OCI-LY1 (cell line): Measurements from ENCODE around the gene ASCC2.
A peak's percentile ranks its signal among the peaks of the same experiment; 100 is the strongest.

Experiments
- H2AFZ ChIP-seq: fragments of 200-600 bp; sonication (generic), shearing (Covaris generic); 2 replicates; pipeline ENCODE4 v1.6.0; 2014; ENCODE audit warnings: antibody characterized with exemption, mild to moderate bottlenecking, low read length
- H3F3A ChIP-seq: fragments of 200-600 bp; sonication (generic), shearing (Covaris generic); 2 replicates; pipeline ENCODE4 v1.6.0; 2014; ENCODE audit warnings: mild to moderate bottlenecking, antibody characterized with exemption, low read length, moderate library complexity; ENCODE audit not compliant: insufficient read depth
- H3K27ac ChIP-seq: fragments of 200-600 bp; sonication (generic); 2 replicates; pipeline ENCODE4 v1.5.1; 2014; ENCODE audit warnings: low read length, mixed run types, mild to moderate bottlenecking, low read depth; ENCODE audit not compliant: poor library complexity, severe bottlenecking
- H3K27me3 ChIP-seq: fragments of 200-600 bp; sonication (generic); 2 replicates; pipeline ENCODE4 v1.6.0; 2014; ENCODE audit warnings: antibody characterized with exemption, mild to moderate bottlenecking, low read length, moderate library complexity; ENCODE audit not compliant: insufficient read depth
- H3K36me3 ChIP-seq: fragments of 200-600 bp; sonication (generic); 2 replicates; pipeline ENCODE4 v1.6.1; 2014; ENCODE audit warnings: mild to moderate bottlenecking, antibody characterized with exemption, low read length, moderate library complexity, mixed read lengths; ENCODE audit not compliant: insufficient read depth
- H3K4me1 ChIP-seq: fragments of 200-600 bp; sonication (generic); 2 replicates; pipeline ENCODE4 v1.5.1; 2014; ENCODE audit warnings: mild to moderate bottlenecking, low read length, moderate library complexity; ENCODE audit not compliant: insufficient read depth, severe bottlenecking
- H3K4me2 ChIP-seq: fragments of 200-600 bp; sonication (generic), shearing (Covaris generic); 2 replicates; pipeline ENCODE4 v1.6.1; 2014; ENCODE audit warnings: low read length
- H3K4me3 ChIP-seq: fragments of 200-600 bp; sonication (generic); 2 replicates; pipeline ENCODE4 v1.5.1; 2014; ENCODE audit warnings: low read length, low read depth, mild to moderate bottlenecking, mixed read lengths; ENCODE audit not compliant: poor library complexity, severe bottlenecking
- H3K79me2 ChIP-seq: fragments of 200-600 bp; shearing (Covaris generic); 2 replicates; pipeline ENCODE4 v1.6.1; 2016; ENCODE audit warnings: mixed run types, low read length, mixed read lengths; ENCODE audit not compliant: insufficient read depth
- H3K9ac ChIP-seq: fragments of 200-600 bp; sonication (generic), shearing (Covaris generic); 2 replicates; pipeline ENCODE4 v1.6.1; 2014; ENCODE audit warnings: mild to moderate bottlenecking, low read length, mixed read lengths
- H3K9me2 ChIP-seq: fragments of 200-600 bp; sonication (generic), shearing (Covaris generic); 2 replicates; pipeline ENCODE4 v1.6.1; 2014; ENCODE audit warnings: low read depth, mild to moderate bottlenecking, low read length, mixed read lengths
- H3K9me3 ChIP-seq: fragments of 200-600 bp; shearing (Covaris generic); 2 replicates; pipeline ENCODE4 v1.6.1; 2014; ENCODE audit warnings: low read length, mixed read lengths
- H4K20me1 ChIP-seq: fragments of 200-600 bp; sonication (generic), shearing (Covaris generic); 2 replicates; pipeline ENCODE4 v1.6.0; 2016; ENCODE audit warnings: mild to moderate bottlenecking, low read length; ENCODE audit not compliant: insufficient read depth
- EZH2 ChIP-seq: fragments of 200-600 bp; sonication (generic), shearing (Covaris generic); IDR thresholded peaks from 2 replicates; pipeline ENCODE4 v1.8.0; 2017; ENCODE audit warnings: borderline replicate concordance, mixed run types, mild to moderate bottlenecking, antibody characterized with exemption, low read length, moderate library complexity, mixed read lengths
- TF ChIP-seq, protein P1 (sequence below): fragments of 200-600 bp; sonication (generic), shearing (Covaris generic); IDR thresholded peaks from 2 replicates; pipeline ENCODE4 v1.5.1; 2017; ENCODE audit warnings: mild to moderate bottlenecking, antibody characterized with exemption, low read length, moderate library complexity, mixed read lengths

Gene ASCC2

GRCh38 chr22:29767171-29768051 is 70.7 kb downstream of the ASCC2 start, which contains the start of gene UQCR10:
Gene UQCR10 (plus strand): TSS chr22:29767369. CDS start chr22:29767399, 30 bp downstream.
- Histone ChIP-seq H3K4me1 (peaks cover 22% of the 10 kb centered on the region), H3K9me2 (no peaks in the 10 kb centered on the region), H3K27me3 (no peaks in the 10 kb centered on the region), H3K27ac (peak within 1 kb of the TSS; percentile 45), H3K4me2 (peak within 1 kb of the TSS; percentile 79), H3K36me3 (peaks cover 26% of the 10 kb centered on the region), H3F3A (no peaks in the 10 kb centered on the region), H3K4me3 (peak within 1 kb of the TSS; percentile 80), H4K20me1 (no peaks in the 10 kb centered on the region), H3K79me2 (peaks cover 11% of the 10 kb centered on the region), H2AFZ (0 out of 2 replicates have a peak within 1 kb of the TSS, but pooled peaks have one; percentile 39), H3K9ac (peak within 1 kb of the TSS; percentile 85), H3K9me3 (no peaks in the 10 kb centered on the region)
- TF ChIP-seq, protein P1, sequence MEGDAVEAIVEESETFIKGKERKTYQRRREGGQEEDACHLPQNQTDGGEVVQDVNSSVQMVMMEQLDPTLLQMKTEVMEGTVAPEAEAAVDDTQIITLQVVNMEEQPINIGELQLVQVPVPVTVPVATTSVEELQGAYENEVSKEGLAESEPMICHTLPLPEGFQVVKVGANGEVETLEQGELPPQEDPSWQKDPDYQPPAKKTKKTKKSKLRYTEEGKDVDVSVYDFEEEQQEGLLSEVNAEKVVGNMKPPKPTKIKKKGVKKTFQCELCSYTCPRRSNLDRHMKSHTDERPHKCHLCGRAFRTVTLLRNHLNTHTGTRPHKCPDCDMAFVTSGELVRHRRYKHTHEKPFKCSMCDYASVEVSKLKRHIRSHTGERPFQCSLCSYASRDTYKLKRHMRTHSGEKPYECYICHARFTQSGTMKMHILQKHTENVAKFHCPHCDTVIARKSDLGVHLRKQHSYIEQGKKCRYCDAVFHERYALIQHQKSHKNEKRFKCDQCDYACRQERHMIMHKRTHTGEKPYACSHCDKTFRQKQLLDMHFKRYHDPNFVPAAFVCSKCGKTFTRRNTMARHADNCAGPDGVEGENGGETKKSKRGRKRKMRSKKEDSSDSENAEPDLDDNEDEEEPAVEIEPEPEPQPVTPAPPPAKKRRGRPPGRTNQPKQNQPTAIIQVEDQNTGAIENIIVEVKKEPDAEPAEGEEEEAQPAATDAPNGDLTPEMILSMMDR, result no peak
- TF ChIP-seq EZH2, result no peak

- Histone ChIP-seq H3K4me1 (peaks cover 22% of the 10 kb centered on the region), H3K4me3 (peak within 1 kb of the TSS; percentile 80), H2AFZ (0 out of 2 replicates have a peak within 1 kb of the TSS, but pooled peaks have one; percentile 39), H3K27ac (peak within 1 kb of the TSS; percentile 45), H3F3A (no peaks in the 10 kb centered on the region), H3K9ac (peak within 1 kb of the TSS; percentile 85), H3K27me3 (no peaks in the 10 kb centered on the region), H4K20me1 (no peaks in the 10 kb centered on the region), H3K36me3 (peaks cover 26% of the 10 kb centered on the region), H3K79me2 (peaks cover 11% of the 10 kb centered on the region), H3K9me2 (no peaks in the 10 kb centered on the region), H3K9me3 (no peaks in the 10 kb centered on the region), H3K4me2 (peak within 1 kb of the TSS; percentile 79)
- no peak for TF ChIP-seq EZH2
- TF ChIP-seq, protein P1, result no peak
These were observed 71.4 kb downstream of the ASCC2 start, which contains the start of gene ZMAT5 for GRCh38 chr22:29766632-29767170. Gene ZMAT5 (minus strand): TSS chr22:29767007. CDS start chr22:29748544, 18,463 bp downstream.

- H2AFZ ChIP-seq, result 0 out of 2 replicates have a peak overlapping the region, but pooled peaks have one; percentile 2
- H3K9ac ChIP-seq, result peak overlapping the region; percentile 85
- peaks cover 11% of the 10 kb centered on the region for H3K79me2 ChIP-seq
- peaks cover 23% of the 10 kb centered on the region for H3K36me3 ChIP-seq
- peak overlapping the region; percentile 6 for H3K27ac ChIP-seq
- no peaks in the 10 kb centered on the region for H3K27me3 ChIP-seq
- TF ChIP-seq, protein P1, result no peak
- no peak for TF ChIP-seq EZH2
- H3F3A ChIP-seq, result no peaks in the 10 kb centered on the region
- H3K9me2 ChIP-seq, result no peaks in the 10 kb centered on the region
- H3K4me2 ChIP-seq, result peak overlapping the region; percentile 79
- H3K4me3 ChIP-seq, result peak overlapping the region; percentile 80
- no peaks in the 10 kb centered on the region for H3K9me3 ChIP-seq
- H4K20me1 ChIP-seq, result no peaks in the 10 kb centered on the region
- peaks cover 22% of the 10 kb centered on the region for H3K4me1 ChIP-seq
These were observed 72.0 kb downstream of the ASCC2 start for GRCh38 chr22:29765905-29766631.
